Astrocyte (in vitro differentiated cells and primary cell): ENCODE data around the gene PRG3. TPM values are rescaled to one million over a fixed set of nuclear protein-coding genes. Genes with fewer than 3 reads are reported as not detected.

Experiments used
- DNase-seq: peaks from one replicate; pipeline ENCODE4 v3.0.0-alpha.2; 2010; ENCODE audit warnings: low read depth
- FAIRE-seq: peaks from 2 replicates; lab custom pipeline; 2011; peaks lifted over from hg19 to GRCh38; lab: Jason Lieb, UNC
- H2AFZ ChIP-seq: 2 replicates; pipeline ENCODE4 v1.6.0; 2012; ENCODE audit warnings: low read depth, low read length, inconsistent platforms
- H3K27ac ChIP-seq: 2 replicates; pipeline ENCODE4 v1.5.1; 2011; ENCODE audit warnings: low read depth, low read length, inconsistent platforms
- H3K27me3 ChIP-seq: 2 replicates; pipeline ENCODE4 v1.6.0; 2011; ENCODE audit warnings: low read length, inconsistent platforms; ENCODE audit not compliant: insufficient read depth
- H3K36me3 ChIP-seq: 2 replicates; pipeline ENCODE4 v1.5.1; 2011; ENCODE audit warnings: low read length, inconsistent platforms; ENCODE audit not compliant: insufficient read depth
- H3K4me1 ChIP-seq: 2 replicates; pipeline ENCODE4 v1.5.1; 2011; ENCODE audit warnings: low read length, inconsistent platforms; ENCODE audit not compliant: insufficient read depth
- H3K4me2 ChIP-seq: 2 replicates; pipeline ENCODE4 v1.6.0; 2012; ENCODE audit warnings: low read length, inconsistent platforms
- H3K4me3 ChIP-seq: 2 replicates; pipeline ENCODE4 v1.5.1; 2011; ENCODE audit warnings: low read depth, mild to moderate bottlenecking, low read length, inconsistent platforms; ENCODE audit not compliant: insufficient read depth
- H3K79me2 ChIP-seq: 2 replicates; pipeline ENCODE4 v1.6.0; 2012; ENCODE audit warnings: mild to moderate bottlenecking, low read length, inconsistent platforms; ENCODE audit not compliant: insufficient read depth
- H3K9ac ChIP-seq: 2 replicates; pipeline ENCODE4 v1.6.0; 2012; ENCODE audit warnings: mild to moderate bottlenecking, low read length, inconsistent platforms
- H3K9me3 ChIP-seq: 2 replicates; pipeline ENCODE4 v1.5.1; 2012; ENCODE audit warnings: low read depth, mild to moderate bottlenecking, low read length, inconsistent platforms; ENCODE audit not compliant: insufficient read depth
- H4K20me1 ChIP-seq: 2 replicates; pipeline ENCODE4 v1.6.0; 2012; ENCODE audit warnings: low read length, inconsistent platforms; ENCODE audit not compliant: insufficient read depth
- H3K27ac Mint-ChIP-seq: one replicate; pipeline ENCODE4 v1.8.0; 2021; ENCODE audit warnings: mild to moderate bottlenecking, mixed read lengths; ENCODE audit not compliant: unreplicated experiment
- H3K27me3 Mint-ChIP-seq: one replicate; pipeline ENCODE4 v1.8.0; 2021; ENCODE audit warnings: low read depth, mixed read lengths; ENCODE audit not compliant: unreplicated experiment
- H3K36me3 Mint-ChIP-seq: one replicate; pipeline ENCODE4 v1.8.0; 2021; ENCODE audit warnings: low read depth, mixed read lengths; ENCODE audit not compliant: unreplicated experiment
- H3K4me1 Mint-ChIP-seq: one replicate; pipeline ENCODE4 v1.8.0; 2021; ENCODE audit warnings: low read depth, mixed read lengths; ENCODE audit not compliant: unreplicated experiment
- H3K4me3 Mint-ChIP-seq: one replicate; pipeline ENCODE4 v1.8.0; 2021; ENCODE audit warnings: mild to moderate bottlenecking, moderate library complexity, mixed read lengths; ENCODE audit not compliant: unreplicated experiment
- H3K9me3 Mint-ChIP-seq: one replicate; pipeline ENCODE4 v1.8.0; 2021; ENCODE audit warnings: mild to moderate bottlenecking, mixed read lengths; ENCODE audit not compliant: unreplicated experiment
- CTCF ChIP-seq: IDR thresholded peaks from 2 replicates; pipeline ENCODE4 v1.5.1; 2011; ENCODE audit warnings: low read depth, mild to moderate bottlenecking, inconsistent platforms, low read length, moderate library complexity; ENCODE audit not compliant: insufficient read depth
- EZH2 ChIP-seq: IDR thresholded peaks from 2 replicates; pipeline ENCODE4 v1.6.1; 2012; ENCODE audit warnings: mild to moderate bottlenecking, low read length, inconsistent platforms; ENCODE audit not compliant: insufficient read depth
- total RNA-seq: library from RNA; stranded (reverse); gene quantifications from 2 replicates; pipeline ENCODE4 v1.2.1, GENCODE V29; 2021

PRG3 gene
- total RNA-seq, 1 donor from 2014 or later: not detected

GRCh38 chr11:57414612-57415212 lies 33.8 kb upstream of the PRG3 start:
- H3K36me3 Mint-ChIP-seq: peaks cover 30% of the 10 kb centered on the region
- Histone ChIP-seq H3K4me3 (no peak overlapping the region), H3K4me2 (no peak overlapping the region), H3K27ac (no peak overlapping the region), H2AFZ (no peak overlapping the region), H3K9me3 (no peaks in the 10 kb centered on the region), H3K79me2 (no peaks in the 10 kb centered on the region), H4K20me1 (no peaks in the 10 kb centered on the region), H3K4me1 (no peaks in the 10 kb centered on the region), H3K36me3 (peaks cover 6% of the 10 kb centered on the region), H3K9ac (no peak overlapping the region), H3K27me3 (no peaks in the 10 kb centered on the region)
- no peak overlapping the region for H3K27ac Mint-ChIP-seq
- H3K9me3 Mint-ChIP-seq: no peaks in the 10 kb centered on the region
- FAIRE-seq: no peak
- H3K4me1 Mint-ChIP-seq: peaks cover 7% of the 10 kb centered on the region
- H3K4me3 Mint-ChIP-seq: no peak overlapping the region
- TF ChIP-seq CTCF: no peak
- DNase-seq: no peak
- no peaks in the 10 kb centered on the region for H3K27me3 Mint-ChIP-seq

GRCh38 chr11:57413681-57414080 lies 32.7 kb upstream of the PRG3 start:
- peaks cover 7% of the 10 kb centered on the region for H3K4me1 Mint-ChIP-seq
- H3K36me3 Mint-ChIP-seq: peaks cover 30% of the 10 kb centered on the region
- no peaks in the 10 kb centered on the region for H3K9me3 ChIP-seq
- H3K4me3 ChIP-seq: no peak overlapping the region
- no peak overlapping the region for H3K27ac ChIP-seq
- FAIRE-seq (no peak), DNase-seq (no peak)
- H3K27ac Mint-ChIP-seq: no peak overlapping the region
- no peaks in the 10 kb centered on the region for H3K27me3 ChIP-seq
- no peaks in the 10 kb centered on the region for H3K4me1 ChIP-seq
- H3K27me3 Mint-ChIP-seq: no peaks in the 10 kb centered on the region
- no peaks in the 10 kb centered on the region for H4K20me1 ChIP-seq
- TF ChIP-seq EZH2 (no peak), CTCF (no peak)
- H3K36me3 ChIP-seq: peaks cover 6% of the 10 kb centered on the region
- H3K9me3 Mint-ChIP-seq: no peaks in the 10 kb centered on the region
- no peak overlapping the region for H3K9ac ChIP-seq
- no peaks in the 10 kb centered on the region for H3K79me2 ChIP-seq
- H3K4me3 Mint-ChIP-seq: no peak overlapping the region
- no peak overlapping the region for H3K4me2 ChIP-seq
- no peak overlapping the region for H2AFZ ChIP-seq

GRCh38 chr11:57410287-57410686 lies 29.3 kb upstream of the PRG3 start:
- Histone ChIP-seq H2AFZ (no peak overlapping the region), H3K9me3 (no peaks in the 10 kb centered on the region), H4K20me1 (no peaks in the 10 kb centered on the region), H3K9ac (no peak overlapping the region), H3K4me3 (no peak overlapping the region), H3K27ac (no peak overlapping the region), H3K36me3 (peaks cover 10% of the 10 kb centered on the region), H3K4me2 (no peak overlapping the region), H3K79me2 (no peaks in the 10 kb centered on the region), H3K27me3 (no peaks in the 10 kb centered on the region), H3K4me1 (no peaks in the 10 kb centered on the region)
- FAIRE-seq: no peak
- no peak overlapping the region for H3K4me3 Mint-ChIP-seq
- peak; percentile 88 for DNase-seq
- H3K36me3 Mint-ChIP-seq: peaks cover 26% of the 10 kb centered on the region
- TF ChIP-seq EZH2 (no peak), CTCF (no peak)
- H3K27me3 Mint-ChIP-seq: no peaks in the 10 kb centered on the region
- H3K27ac Mint-ChIP-seq: no peak overlapping the region
- peaks cover 24% of the 10 kb centered on the region for H3K4me1 Mint-ChIP-seq
- no peaks in the 10 kb centered on the region for H3K9me3 Mint-ChIP-seq
